Tibial nerve (tissue), 4 donors: ENCODE measurements around the gene PLXNA4. TPM values are rescaled to one million over a fixed set of nuclear protein-coding genes. Genes with fewer than 3 reads are reported as not detected.

Experiments used
- DNase-seq, 2 donors: peaks; one replicate each; pipeline ENCODE4 v3.0.0-alpha.2; 2019; ENCODE audit warnings: low spot score in 2 of 2
- H3K27ac ChIP-seq, 4 donors: fragments of 200-600 bp; sonication (generic) in 3 of 4; one replicate each; pipeline ENCODE4 v1.5.1; 2017 to 2019; ENCODE audit warnings: mild to moderate bottlenecking in 1 of 4
- H3K27me3 ChIP-seq, 2 donors: fragments of 200-600 bp; sonication (generic) in 1 of 2; one replicate each; pipeline versions ENCODE4 v1.5.1 to v1.6.0; 2017 to 2019
- H3K36me3 ChIP-seq, 3 donors: fragments of 200-600 bp; sonication (generic); one replicate each; pipeline ENCODE4 v1.5.1; 2018 to 2019
- H3K4me1 ChIP-seq, 4 donors: fragments of 200-600 bp; sonication (generic) in 3 of 4; one replicate each; pipeline ENCODE4 v1.5.1; 2017 to 2019
- H3K4me3 ChIP-seq, 4 donors: fragments of 200-600 bp; sonication (generic) in 3 of 4; one replicate each; pipeline ENCODE4 v1.5.1; 2017 to 2019; ENCODE audit warnings: mild to moderate bottlenecking in 1 of 4, moderate library complexity in 1 of 4
- H3K9me3 ChIP-seq, 4 donors: fragments of 200-600 bp; sonication (generic) in 3 of 4; one replicate each; pipeline ENCODE4 v1.5.1; 2017 to 2019
- CTCF ChIP-seq, 5 experiments: fragments of 200-600 bp in 3 of 5; fragments of 450-650 bp in 2 of 5; sonication (generic) in 3 of 5; IDR thresholded peaks; one replicate each; pipeline ENCODE4 v1.5.1; 2016 to 2019; ENCODE audit warnings: antibody characterized with exemption in 5 of 5, mild to moderate bottlenecking in 3 of 5, moderate library complexity in 2 of 5
- EP300 ChIP-seq, 2 donors: sonication (generic); formaldehyde crosslinking; IDR thresholded peaks; one replicate each; pipeline ENCODE4 v1.6.1; 2017; ENCODE audit warnings: antibody characterized with exemption in 2 of 2, mild to moderate bottlenecking in 1 of 2
- POLR2A ChIP-seq, 2 donors: fragments of 450-650 bp; IDR thresholded peaks; one replicate each; pipeline ENCODE4 v1.6.1; 2017; ENCODE audit warnings: antibody characterized with exemption in 2 of 2, mild to moderate bottlenecking in 2 of 2, moderate library complexity in 2 of 2
- WGBS, 2 donors: methylation state at CpG; one replicate each; pipeline ENCODE4 v1.1.5; 2018; 5-methylcytosine and 5-hydroxymethylcytosine counted together
- total RNA-seq, 4 donors: library from RNA; depleted of rRNA; stranded (reverse); fragments of >200 nt; gene quantifications; one replicate each; pipeline ENCODE4 v1.1.0, GENCODE V29; 2016

Gene PLXNA4
- total RNA-seq, 4 donors from 2014 or later = 12.6 to 32.4 (median 13.7) TPM

GRCh38 chr7:132312531-132313055 is 263.7 kb downstream of the PLXNA4 start:
- DNase-seq = no peak
- no peaks in the 10 kb centered on the region for H3K4me1 ChIP-seq
- no peaks in the 10 kb centered on the region for H3K36me3 ChIP-seq
- no peaks in the 10 kb centered on the region for H3K9me3 ChIP-seq
- no peak overlapping the region for H3K27ac ChIP-seq
- 77 to 86% methylated on average over 4 of the region's 4 CpGs for WGBS, 2 donors
- no peaks in the 10 kb centered on the region for H3K27me3 ChIP-seq
- no peak overlapping the region for H3K4me3 ChIP-seq
- TF ChIP-seq POLR2A (IDR thresholded peaks at IDR 0.05) = no peak
- TF ChIP-seq EP300 (IDR thresholded peaks at IDR 0.05) = no peak
- no peak for TF ChIP-seq CTCF (IDR thresholded peaks at IDR 0.05)

- TF ChIP-seq POLR2A (IDR thresholded peaks at IDR 0.05) (no peak), CTCF (IDR thresholded peaks at IDR 0.05) (no peak), EP300 (IDR thresholded peaks at IDR 0.05) (no peak)
- 42 to 48% methylated on average over 2 of the region's 2 CpGs for WGBS, 2 donors
Observed at GRCh38 chr7:132311733-132312132, 264.5 kb downstream of the PLXNA4 start.

GRCh38 chr7:132309102-132309805 is 267.0 kb downstream of the PLXNA4 start:
- WGBS, 2 donors = 69 to 70% methylated on average over 8 to 9 of the region's 9 CpGs

More at GRCh38 chr7:132311733-132312132, 264.5 kb downstream of the PLXNA4 start:
- no peak for DNase-seq
- no peaks in the 10 kb centered on the region for H3K27me3 ChIP-seq
- H3K4me3 ChIP-seq = no peak overlapping the region
- no peaks in the 10 kb centered on the region for H3K36me3 ChIP-seq
- H3K9me3 ChIP-seq = no peaks in the 10 kb centered on the region
- no peak overlapping the region for H3K27ac ChIP-seq
- H3K4me1 ChIP-seq = no peaks in the 10 kb centered on the region

GRCh38 chr7:132307465-132307864 is 268.8 kb downstream of the PLXNA4 start:
- TF ChIP-seq CTCF (IDR thresholded peaks at IDR 0.05) (no peak), EP300 (IDR thresholded peaks at IDR 0.05) (no peak), POLR2A (IDR thresholded peaks at IDR 0.05) (no peak)
- Histone ChIP-seq H3K27me3 (no peaks in the 10 kb centered on the region), H3K4me3 (no peak overlapping the region), H3K36me3 (no peaks in the 10 kb centered on the region), H3K27ac (no peak overlapping the region), H3K9me3 (no peaks in the 10 kb centered on the region), H3K4me1 (no peaks in the 10 kb centered on the region)
- no peak for DNase-seq
- WGBS, 2 donors = 61 to 75% methylated on average over 7 of the region's 7 CpGs

More at GRCh38 chr7:132309102-132309805, 267.0 kb downstream of the PLXNA4 start:
- no peak overlapping the region for H3K4me3 ChIP-seq
- no peaks in the 10 kb centered on the region for H3K36me3 ChIP-seq
- TF ChIP-seq POLR2A (IDR thresholded peaks at IDR 0.05) = no peak
- TF ChIP-seq EP300 (IDR thresholded peaks at IDR 0.05) = no peak
- no peak for TF ChIP-seq CTCF (IDR thresholded peaks at IDR 0.05)
- H3K27ac ChIP-seq = no peak overlapping the region
- no peaks in the 10 kb centered on the region for H3K27me3 ChIP-seq
- H3K4me1 ChIP-seq = no peaks in the 10 kb centered on the region
- H3K9me3 ChIP-seq = no peaks in the 10 kb centered on the region
- no peak for DNase-seq

- Histone ChIP-seq H3K27me3 (no peaks in the 10 kb centered on the region), H3K9me3 (no peaks in the 10 kb centered on the region), H3K4me3 (no peak overlapping the region), H3K4me1 (no peaks in the 10 kb centered on the region), H3K36me3 (no peaks in the 10 kb centered on the region), H3K27ac (no peak overlapping the region)
- TF ChIP-seq CTCF (IDR thresholded peaks at IDR 0.05) (no peak), POLR2A (IDR thresholded peaks at IDR 0.05) (no peak), EP300 (IDR thresholded peaks at IDR 0.05) (no peak)
- WGBS, 2 donors = 36 to 58% methylated on average over 6 of the region's 6 CpGs
- no peak for DNase-seq
Observed at GRCh38 chr7:132300599-132301277, 275.5 kb downstream of the PLXNA4 start.
